ENCODE measurements around the gene CNKSR3.

The CNKSR3 gene

GRCh38 chr6:154488248-154488593, 22.3 kb downstream of the CNKSR3 start:
- H3K4me3 ChIP-seq (ENCODE audit: low read length), result no peak overlapping the region
- peak; percentile 47 for DNase-seq (ENCODE audit: low read depth)
- no peak for TF ChIP-seq CTCF (conservative IDR thresholded peaks at IDR 0.05; ENCODE audit: low read length)

GRCh38 chr6:154487367-154488247, 22.9 kb downstream of the CNKSR3 start:
- H3K4me3 ChIP-seq (ENCODE audit: low read length), result no peak overlapping the region
- DNase-seq (ENCODE audit: low read depth), result no peak
- no peak for TF ChIP-seq CTCF (conservative IDR thresholded peaks at IDR 0.05; ENCODE audit: low read length)

- TF ChIP-seq CTCF (conservative IDR thresholded peaks at IDR 0.05; ENCODE audit: low read length), result no peak
- DNase-seq (ENCODE audit: low read depth), result no peak
- H3K4me3 ChIP-seq (ENCODE audit: low read length), result no peak overlapping the region
Observed at GRCh38 chr6:154485815-154486214, 24.7 kb downstream of the CNKSR3 start.

- no peak for DNase-seq (ENCODE audit: low read depth)
- no peak overlapping the region for H3K4me3 ChIP-seq (ENCODE audit: low read length)
- no peak for TF ChIP-seq CTCF (conservative IDR thresholded peaks at IDR 0.05; ENCODE audit: low read length)
Observed at GRCh38 chr6:154484942-154485341, 25.5 kb downstream of the CNKSR3 start.

- DNase-seq (ENCODE audit: low read depth), result peak; percentile 25
- H3K4me3 ChIP-seq (ENCODE audit: low read length), result no peak overlapping the region
- no peak for TF ChIP-seq CTCF (conservative IDR thresholded peaks at IDR 0.05; ENCODE audit: low read length)
Observed at GRCh38 chr6:154482858-154483257, 27.6 kb downstream of the CNKSR3 start.

GRCh38 chr6:154481521-154482013, 28.9 kb downstream of the CNKSR3 start:
- no peak for TF ChIP-seq CTCF (conservative IDR thresholded peaks at IDR 0.05; ENCODE audit: low read length)
- no peak for DNase-seq (ENCODE audit: low read depth)
- no peak overlapping the region for H3K4me3 ChIP-seq (ENCODE audit: low read length)

Measured in AG10803 (cell line).